ENCODE results near the gene MEOX1.
"Not testable (repeated sequence)": the region's sequence is repeated elsewhere in the genome, so short reads cannot be mapped to it uniquely, and the experiment has no call there.

MEOX1 gene

DNA sequence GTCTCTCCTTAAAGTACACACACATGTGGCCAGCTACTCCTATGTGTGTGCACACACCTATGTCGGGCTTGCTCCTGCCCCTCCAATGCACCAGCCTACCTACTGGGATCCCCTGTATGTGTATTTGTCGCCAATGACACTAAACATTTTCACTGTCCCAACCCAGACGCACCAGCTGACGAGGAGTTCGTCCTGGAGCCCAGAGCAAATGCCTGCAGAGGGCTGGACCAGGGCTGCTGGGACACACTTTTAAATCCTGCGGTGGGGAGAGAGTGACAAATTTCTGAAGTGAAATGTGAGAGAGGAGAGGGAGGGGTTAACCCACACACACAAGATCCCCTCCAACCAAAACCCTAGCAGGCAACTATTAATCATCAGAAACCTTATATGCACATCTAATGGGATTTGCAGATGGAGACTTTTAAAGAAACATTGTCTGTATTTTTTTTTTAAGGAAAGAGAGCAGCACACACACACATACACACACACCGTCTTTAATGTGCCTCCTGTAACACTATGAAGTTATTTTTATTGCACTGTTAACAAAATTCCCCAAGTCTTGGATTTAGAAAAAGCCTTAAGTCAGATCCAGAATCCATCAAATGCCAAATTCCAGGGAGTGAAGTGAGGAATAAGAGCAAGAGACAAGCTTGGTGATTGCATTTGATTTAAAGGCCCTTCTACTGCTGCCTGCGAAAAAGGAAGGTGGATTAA is at the start of gene MEOX1:
Gene MEOX1, minus strand, starts transcription at position 224 of the 714 bp plus-strand sequence. CDS start 388 bp downstream, outside the sequence.
- DNase-seq = peak; percentile 29

DNA sequence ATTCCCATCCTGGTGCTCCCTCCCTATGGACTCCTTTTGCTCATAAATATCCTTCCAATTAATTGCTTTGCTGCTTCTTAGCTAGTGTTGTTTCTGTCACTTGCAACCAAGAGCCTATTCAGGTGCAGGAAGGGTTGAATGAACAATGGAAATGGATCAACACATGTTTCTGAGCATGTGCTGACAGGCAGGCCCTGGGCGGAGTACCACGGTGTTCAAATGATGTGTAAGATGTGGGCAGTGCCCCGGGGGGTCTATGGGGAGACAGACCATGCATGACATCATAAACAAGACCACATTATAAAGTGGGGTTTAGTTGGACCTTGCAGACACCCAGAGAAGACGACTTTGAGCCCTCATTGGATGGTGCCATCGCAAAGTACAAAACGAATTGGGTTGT is 48.4 kb upstream of the MEOX1 start:
- no peak for DNase-seq

DNA sequence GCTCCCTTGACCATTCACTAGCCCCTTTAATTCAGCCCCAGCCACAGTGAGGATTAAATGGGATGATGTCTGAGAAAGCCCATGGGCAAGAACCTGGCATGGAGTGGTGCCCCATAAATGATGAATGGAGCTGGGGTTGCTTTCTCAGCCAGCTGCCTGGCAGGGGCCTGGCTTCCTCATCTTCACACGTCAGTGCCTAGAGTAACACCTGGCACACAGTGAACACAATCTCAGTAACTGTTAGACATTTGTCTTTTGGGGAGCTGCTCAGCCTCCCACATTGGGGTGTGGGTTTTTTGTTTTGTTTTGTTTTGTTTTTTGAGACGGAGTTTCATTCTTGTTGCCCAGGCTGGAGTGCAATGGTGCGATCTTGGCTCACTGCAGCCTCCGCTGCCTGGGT is 47.5 kb upstream of the MEOX1 start:
- no peak for DNase-seq

DNA sequence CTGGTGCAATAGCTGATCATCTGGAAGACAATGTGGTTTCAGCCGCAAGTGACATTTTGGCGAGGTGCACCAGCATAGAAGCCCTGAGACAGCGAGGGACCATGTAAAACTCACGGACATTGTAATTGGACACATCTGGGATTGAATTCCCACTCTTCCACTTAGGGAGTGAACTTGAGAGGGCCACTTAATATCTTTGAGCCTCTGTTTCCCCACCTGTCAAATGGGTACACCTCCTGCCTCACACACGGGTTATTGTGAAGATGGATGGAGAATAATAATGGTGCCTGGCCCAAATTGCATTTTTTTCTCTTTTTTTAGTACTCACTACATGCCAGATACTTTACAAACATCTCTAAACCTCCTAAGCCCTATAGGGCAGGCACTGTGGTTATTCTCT is 45.5 kb upstream of the MEOX1 start:
- DNase-seq = no peak

- DNase-seq = no peak
Measured at GRCh38 chr17:43706235-43706634, 44.5 kb upstream of the MEOX1 start.

GRCh38 chr17:43703630-43704029 is 41.9 kb upstream of the MEOX1 start:
- no peak for DNase-seq

GRCh38 chr17:43702637-43703036 is 40.9 kb upstream of the MEOX1 start:
- no peak for DNase-seq

DNA sequence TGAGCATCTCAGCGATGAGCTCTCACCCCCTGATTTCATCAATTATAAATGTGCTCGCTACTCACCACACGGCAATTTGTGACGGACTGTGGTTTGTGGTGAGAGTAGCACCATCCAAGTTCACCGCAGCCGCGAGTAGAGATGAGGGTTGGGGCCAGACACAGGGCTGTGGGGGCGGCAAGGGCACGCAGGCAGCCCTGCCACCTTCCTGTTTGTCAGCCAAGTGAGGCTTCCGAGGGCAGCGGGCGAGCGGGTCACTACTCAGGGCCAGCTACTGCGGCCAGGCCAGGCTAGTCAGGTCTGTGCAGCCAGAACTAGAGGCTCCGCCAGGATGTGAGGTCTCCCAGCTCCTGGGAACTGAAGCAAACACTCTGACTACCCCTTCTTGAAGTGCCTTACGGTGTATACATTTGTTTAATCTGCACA is 39.6 kb upstream of the MEOX1 start:
- DNase-seq = no peak

GRCh38 chr17:43699438-43699756 is 37.7 kb upstream of the MEOX1 start:
- no peak for DNase-seq

GRCh38 chr17:43698678-43699437 is 37.1 kb upstream of the MEOX1 start:
- no peak for DNase-seq

GRCh38 chr17:43697937-43698336 is 36.2 kb upstream of the MEOX1 start:
- no peak for DNase-seq

- no peak for DNase-seq
Measured at GRCh38 chr17:43696891-43697290, 35.2 kb upstream of the MEOX1 start.

DNA sequence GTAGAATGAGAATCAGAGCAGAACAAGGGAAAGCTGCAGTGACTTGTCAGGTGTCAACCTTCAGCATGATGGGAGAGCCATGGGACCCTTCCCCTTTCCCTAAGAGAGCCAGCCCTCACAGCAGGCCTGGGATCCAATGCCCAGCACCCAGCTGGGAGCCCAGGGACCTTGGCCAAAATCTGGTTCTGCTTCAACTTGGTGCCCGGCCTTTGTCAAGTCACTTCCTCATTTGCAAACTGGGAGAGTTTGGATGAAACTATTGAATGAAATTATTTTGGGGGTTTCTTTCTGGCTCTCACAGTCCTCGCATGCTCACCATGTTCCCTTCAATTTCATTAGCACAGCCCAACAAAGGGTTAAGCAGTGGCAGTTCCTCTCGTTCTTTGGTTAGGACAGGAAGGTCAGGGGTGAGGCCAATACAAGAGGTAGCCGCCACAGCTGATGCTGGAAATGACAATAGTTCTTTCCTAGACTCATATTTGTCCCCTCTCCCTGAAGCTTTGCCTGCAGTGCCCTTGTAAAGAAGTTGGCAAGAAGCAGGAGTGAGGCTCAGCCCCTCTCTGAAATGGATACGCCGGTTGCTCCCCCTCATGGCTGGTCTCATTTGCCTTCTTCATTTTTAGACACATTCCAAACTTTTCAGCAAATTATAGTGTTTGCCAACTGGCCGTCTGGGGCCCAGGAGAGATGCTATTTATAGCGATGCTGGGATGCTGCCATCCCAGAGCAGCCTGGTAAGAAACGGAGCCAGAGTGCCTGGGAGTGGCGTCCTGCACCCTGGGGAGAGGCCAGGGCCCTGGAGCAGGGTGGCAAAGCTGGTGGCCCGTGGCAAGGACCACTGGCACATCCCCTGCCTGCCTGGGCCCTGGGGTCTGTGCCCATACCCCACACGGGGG is 34.5 kb upstream of the MEOX1 start:
- DNase-seq = no peak

DNA sequence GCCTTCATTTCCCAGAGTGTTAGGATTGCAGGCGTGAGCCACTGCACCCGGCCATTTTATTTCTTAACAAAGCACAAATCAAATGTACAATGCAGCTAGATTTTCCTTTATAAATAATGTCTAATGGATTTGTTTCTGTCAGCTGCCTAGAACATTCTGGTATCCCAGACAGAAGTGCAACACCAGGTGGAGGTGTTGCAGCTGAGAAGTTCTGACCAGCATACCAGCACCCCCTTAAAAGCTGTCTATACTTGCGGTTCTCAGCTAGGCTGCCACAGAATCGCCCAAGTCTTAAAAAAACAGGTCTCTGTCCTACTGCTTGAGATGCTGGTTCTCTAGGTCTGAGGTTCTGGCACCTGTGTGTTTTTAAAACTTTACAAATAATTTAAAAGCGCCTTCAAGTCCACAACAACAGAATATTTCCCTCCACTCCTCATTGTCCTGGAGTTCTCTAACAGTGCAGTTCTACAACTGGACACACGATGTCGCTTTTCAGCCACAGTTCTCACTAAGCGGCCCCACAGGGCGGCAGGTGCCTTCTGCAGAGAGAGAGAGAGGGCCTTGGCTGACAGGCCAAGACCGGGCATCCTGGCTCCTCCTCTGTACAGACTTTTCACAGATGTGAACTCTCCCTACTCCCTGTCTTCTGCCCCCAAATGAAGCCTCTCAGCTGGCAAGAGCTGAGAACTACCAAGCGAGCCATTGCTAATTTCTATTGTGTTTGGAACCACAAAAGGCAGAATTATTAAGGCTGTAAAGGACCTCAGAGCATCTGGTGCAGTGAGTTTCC is 32.6 kb upstream of the MEOX1 start:
- DNase-seq = peak; percentile 73

GRCh38 chr17:43691317-43691693 is 29.6 kb upstream of the MEOX1 start:
- no peak for DNase-seq

- DNase-seq = no peak
Measured at GRCh38 chr17:43690624-43691316, 29.0 kb upstream of the MEOX1 start.

- DNase-seq = no peak
Measured at GRCh38 chr17:43689814-43690213, 28.1 kb upstream of the MEOX1 start.

DNA sequence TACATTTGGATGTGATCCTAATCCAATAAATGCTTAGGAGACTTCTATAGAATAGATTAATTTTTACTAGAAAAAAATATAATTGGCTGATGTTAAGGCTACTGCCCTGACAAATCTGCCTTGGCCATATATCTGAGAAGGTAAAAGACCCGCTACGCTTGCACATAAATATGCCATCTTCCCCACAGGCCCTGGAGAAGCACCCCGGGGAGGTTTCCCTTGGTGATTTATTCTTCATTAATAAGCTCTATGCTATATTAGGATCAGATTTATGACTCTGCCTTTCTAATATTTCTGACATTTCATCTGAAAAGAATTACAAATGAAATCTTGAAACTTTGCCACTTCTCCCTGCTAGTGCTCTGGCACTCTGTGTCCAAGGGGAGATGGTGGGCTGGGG is 27.4 kb upstream of the MEOX1 start:
- DNase-seq = no peak

GRCh38 chr17:43686957-43687356 is 25.2 kb upstream of the MEOX1 start:
- not testable (repeated sequence) for DNase-seq

- no peak for DNase-seq
Measured at GRCh38 chr17:43683928-43684653, 22.4 kb upstream of the MEOX1 start.

DNA sequence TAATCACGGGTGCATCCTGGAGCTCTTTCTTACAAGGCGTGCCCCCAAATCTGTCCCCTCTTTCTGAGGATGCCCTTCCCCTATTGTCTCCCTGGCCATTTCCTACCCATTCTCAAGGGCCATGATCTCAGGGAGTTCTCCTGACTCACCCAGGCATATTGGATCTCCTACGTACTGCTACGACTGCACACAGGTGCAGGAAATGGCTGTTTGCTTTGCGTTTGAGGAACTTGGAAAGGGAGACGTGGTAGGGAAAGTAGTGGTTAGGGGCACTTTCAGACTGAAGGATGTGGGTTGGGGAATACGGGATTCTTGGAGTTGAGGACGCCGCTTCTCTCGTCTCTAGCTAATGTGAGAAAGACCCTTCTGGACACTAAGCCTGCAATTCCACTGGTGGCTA is 18.7 kb upstream of the MEOX1 start:
- no peak for DNase-seq
